ENCODE data around the gene BRD3OS. TPM values are rescaled to one million over a fixed set of nuclear protein-coding genes. Genes with fewer than 3 reads are reported as not detected.

The BRD3OS gene
- total and polyA plus RNA-seq, 2 of the 4 experiments (the other 2 are of a cell fraction), result 15.8 to 20.7 TPM

DNA sequence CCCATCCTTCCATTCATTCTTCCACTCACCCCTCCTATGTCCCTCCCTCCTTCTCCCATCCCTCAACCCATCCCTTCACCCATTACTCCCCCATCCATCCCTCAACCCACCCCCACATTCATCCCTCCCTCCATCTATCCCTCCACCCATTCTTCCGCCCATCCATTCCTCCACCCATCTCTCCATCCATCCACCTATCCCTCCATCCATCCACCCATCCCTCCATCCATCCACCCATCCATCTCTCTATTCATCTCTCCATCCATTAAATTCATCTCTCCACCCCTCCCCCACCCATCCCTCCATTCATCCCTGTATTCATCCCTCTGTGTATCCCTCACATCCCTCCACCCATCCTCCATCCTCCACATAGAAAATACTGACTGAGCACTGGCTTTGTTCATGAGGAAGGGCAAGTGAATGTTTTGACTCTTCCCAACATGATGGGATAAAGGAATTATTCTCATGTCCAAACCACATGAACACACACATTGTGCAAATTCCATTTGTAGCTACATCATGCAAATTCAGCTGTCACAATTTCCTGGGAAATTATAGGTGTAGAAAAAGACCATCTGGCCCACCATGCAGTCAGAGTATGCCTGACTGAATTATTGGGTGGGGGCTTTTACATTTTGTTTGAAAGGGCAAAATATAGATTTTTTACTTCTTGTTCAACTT lies 26.2 kb upstream of the BRD3OS start:
- DNase-seq (peak; percentile 66), ATAC-seq (ENCODE audit: low read depth) (0 out of 2 replicates have a peak, but pooled peaks have one; percentile 5)
- Histone ChIP-seq H3K4me1 (ENCODE audit: control insufficient read depth, insufficient read depth, low read length) (peaks cover 4% of the 10 kb centered on the region; the same call in 1 of the 2 replicates), H3K56ac (ENCODE audit: extremely low read depth, insufficient read depth, low read length) (no peak overlapping the region), H2AK9ac (replicated peaks; ENCODE audit: low read depth, low read length, poor library complexity) (no peak overlapping the region), H3K4me3 (ENCODE audit: insufficient read depth, low read depth, low read length) (no peak overlapping the region), H3K18ac (ENCODE audit: low read depth, low read length) (no peak overlapping the region), H3K14ac (replicated peaks; ENCODE audit: low read depth, low read length) (no peak overlapping the region), H3K27me3 (ENCODE audit: control insufficient read depth, insufficient read depth, low read length) (peaks cover 6% of the 10 kb centered on the region; the same call in 1 of the 2 replicates), H3K4ac (ENCODE audit: low read depth, low read length) (no peak overlapping the region), H2AK5ac (ENCODE audit: low read depth, low read length) (no peak overlapping the region), H3K4me2 (ENCODE audit: low read depth, low read length) (no peak overlapping the region), H4K8ac (ENCODE audit: low read depth in 2 of 2, low read length in 2 of 2) (no peak overlapping the region), H2BK20ac (ENCODE audit: low read depth, low read length) (no peak overlapping the region), H2AFZ (replicated peaks; ENCODE audit: low read length, poor library complexity) (no peak overlapping the region), H3K9me1 (ENCODE audit: insufficient read depth, low read length) (0 out of 2 replicates have a peak, but pooled peaks cover 3% of the 10 kb centered on the region), H3K36me3 (ENCODE audit: control insufficient read depth, insufficient read depth, low read length) (no peaks in the 10 kb centered on the region), H4K5ac (ENCODE audit: low read depth, low read length) (no peak overlapping the region), H3K9me3 (ENCODE audit: control insufficient read depth, insufficient read depth, low read length) (no peaks in the 10 kb centered on the region), H3K27ac (ENCODE audit: insufficient read depth, low read length) (no peak overlapping the region), H3K23ac (ENCODE audit: low read depth, low read length) (no peak overlapping the region), H4K91ac (ENCODE audit: insufficient read depth, low read depth, low read length) (no peak overlapping the region), H2BK120ac (ENCODE audit: low read depth, low read length) (no peak overlapping the region), H2BK5ac (ENCODE audit: low read depth, low read length, poor library complexity, severe bottlenecking) (no peak overlapping the region), H4K20me1 (ENCODE audit: insufficient read depth, low read length) (peaks cover 6% of the 10 kb centered on the region), H2BK15ac (ENCODE audit: low read depth, low read length) (no peak overlapping the region), H3K9ac (ENCODE audit: low read depth, low read length) (no peak overlapping the region), H3K79me1 (ENCODE audit: low read depth in 1 of 2, low read length in 2 of 2) (peaks cover 0 to 6% of the 10 kb centered on the region in 2 experiments; a peak in 1 of 4 replicates)
- in situ Hi-C loops (cut with MboI; ENCODE audit: low sequenced_read_pairs) (loop anchor here (10.0 kb wide), 1 partner anchor 464 kb away; the partner anchor contains the start of gene ADAMTSL2), dilution Hi-C loops (cut with HindIII; ENCODE audit: low sequenced_read_pairs, unreplicated experiment) (no loop called here), intact Hi-C loops (cut with micrococcal nuclease) (no loop called here)
- CTCF ChIA-PET, result interaction anchor here (1.5 kb wide), 1 partner anchor 217 kb away, joined by 4 read pairs; no protein-coding TSS in a partner anchor
- POLR2A ChIA-PET (ENCODE audit: unreplicated experiment), result no interaction called here
- WGBS, 2 experiments (ENCODE audit: extremely low coverage in 2 of 2, insufficient read length in 1 of 2), result 100% methylated on average over 1 of the region's 1 CpG
- BruUV-seq (replicated peaks), result no TSS peak
- TF ChIP-seq, protein P1, sequence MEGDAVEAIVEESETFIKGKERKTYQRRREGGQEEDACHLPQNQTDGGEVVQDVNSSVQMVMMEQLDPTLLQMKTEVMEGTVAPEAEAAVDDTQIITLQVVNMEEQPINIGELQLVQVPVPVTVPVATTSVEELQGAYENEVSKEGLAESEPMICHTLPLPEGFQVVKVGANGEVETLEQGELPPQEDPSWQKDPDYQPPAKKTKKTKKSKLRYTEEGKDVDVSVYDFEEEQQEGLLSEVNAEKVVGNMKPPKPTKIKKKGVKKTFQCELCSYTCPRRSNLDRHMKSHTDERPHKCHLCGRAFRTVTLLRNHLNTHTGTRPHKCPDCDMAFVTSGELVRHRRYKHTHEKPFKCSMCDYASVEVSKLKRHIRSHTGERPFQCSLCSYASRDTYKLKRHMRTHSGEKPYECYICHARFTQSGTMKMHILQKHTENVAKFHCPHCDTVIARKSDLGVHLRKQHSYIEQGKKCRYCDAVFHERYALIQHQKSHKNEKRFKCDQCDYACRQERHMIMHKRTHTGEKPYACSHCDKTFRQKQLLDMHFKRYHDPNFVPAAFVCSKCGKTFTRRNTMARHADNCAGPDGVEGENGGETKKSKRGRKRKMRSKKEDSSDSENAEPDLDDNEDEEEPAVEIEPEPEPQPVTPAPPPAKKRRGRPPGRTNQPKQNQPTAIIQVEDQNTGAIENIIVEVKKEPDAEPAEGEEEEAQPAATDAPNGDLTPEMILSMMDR (conservative IDR thresholded peaks at IDR 0.05; ENCODE audit: low read depth, low read length), result no peak
- TF ChIP-seq POLR2A (IDR thresholded peaks at IDR 0.05; ENCODE audit: low read depth, low read length) (no peak), FOS (IDR thresholded peaks at IDR 0.05; ENCODE audit: low read depth, low read length) (no peak), SMC3 (IDR thresholded peaks at IDR 0.05; ENCODE audit: low read depth, low read length) (no peak), RFX5 (IDR thresholded peaks at IDR 0.05; ENCODE audit: low read depth, low read length) (no peak), CEBPB (IDR thresholded peaks at IDR 0.05; ENCODE audit: low read depth, low read length) (no peak), MAFK (IDR thresholded peaks at IDR 0.05; ENCODE audit: low read depth, low read length) (no peak), MXI1 (IDR thresholded peaks at IDR 0.05; ENCODE audit: borderline replicate concordance, low read depth, low read length) (no peak), RCOR1 (IDR thresholded peaks at IDR 0.05; ENCODE audit: insufficient replicate concordance, low read length) (no peak), RAD21 (IDR thresholded peaks at IDR 0.05; ENCODE audit: low read length) (no peak), CHD1 (IDR thresholded peaks at IDR 0.05; ENCODE audit: low read depth, low read length) (no peak), MAZ (IDR thresholded peaks at IDR 0.05; ENCODE audit: borderline replicate concordance, low read depth, low read length) (no peak), NFE2L2 (IDR thresholded peaks at IDR 0.05; ENCODE audit: low read depth, low read length) (no peak)
- TF ChIP-seq, protein P2, sequence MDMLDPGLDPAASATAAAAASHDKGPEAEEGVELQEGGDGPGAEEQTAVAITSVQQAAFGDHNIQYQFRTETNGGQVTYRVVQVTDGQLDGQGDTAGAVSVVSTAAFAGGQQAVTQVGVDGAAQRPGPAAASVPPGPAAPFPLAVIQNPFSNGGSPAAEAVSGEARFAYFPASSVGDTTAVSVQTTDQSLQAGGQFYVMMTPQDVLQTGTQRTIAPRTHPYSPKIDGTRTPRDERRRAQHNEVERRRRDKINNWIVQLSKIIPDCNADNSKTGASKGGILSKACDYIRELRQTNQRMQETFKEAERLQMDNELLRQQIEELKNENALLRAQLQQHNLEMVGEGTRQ (IDR thresholded peaks at IDR 0.05; ENCODE audit: low read depth, low read length), result no peak
- TF ChIP-seq, protein P3, sequence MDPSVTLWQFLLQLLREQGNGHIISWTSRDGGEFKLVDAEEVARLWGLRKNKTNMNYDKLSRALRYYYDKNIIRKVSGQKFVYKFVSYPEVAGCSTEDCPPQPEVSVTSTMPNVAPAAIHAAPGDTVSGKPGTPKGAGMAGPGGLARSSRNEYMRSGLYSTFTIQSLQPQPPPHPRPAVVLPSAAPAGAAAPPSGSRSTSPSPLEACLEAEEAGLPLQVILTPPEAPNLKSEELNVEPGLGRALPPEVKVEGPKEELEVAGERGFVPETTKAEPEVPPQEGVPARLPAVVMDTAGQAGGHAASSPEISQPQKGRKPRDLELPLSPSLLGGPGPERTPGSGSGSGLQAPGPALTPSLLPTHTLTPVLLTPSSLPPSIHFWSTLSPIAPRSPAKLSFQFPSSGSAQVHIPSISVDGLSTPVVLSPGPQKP (IDR thresholded peaks at IDR 0.05; ENCODE audit: borderline replicate concordance, low read depth, low read length), result no peak
